ENCODE measurements around the gene EPRS1.
"Not testable (repeated sequence)": the region's sequence is repeated elsewhere in the genome, so short reads cannot be mapped to it uniquely, and the experiment has no call there.

The EPRS1 gene

GRCh38 chr1:220056374-220056773 is 10.1 kb upstream of the EPRS1 start:
- Mint-ChIP-seq H3K27me3 (no peaks in the 10 kb centered on the region), H3K4me3 (no peak overlapping the region), H3K27ac (no peak overlapping the region), H3K4me1 (peaks cover 5% of the 10 kb centered on the region), H3K36me3 (ENCODE audit: low read depth) (peaks cover 3% of the 10 kb centered on the region), H3K9me3 (no peaks in the 10 kb centered on the region)
- no peak for ATAC-seq
- DNase-seq = no peak

GRCh38 chr1:220045356-220046051 is 801 bp downstream of the EPRS1 start:
- ATAC-seq (no peak), DNase-seq (no peak)
- H3K27me3 Mint-ChIP-seq = peaks cover 2% of the 10 kb centered on the region
- no peaks in the 10 kb centered on the region for H3K9me3 Mint-ChIP-seq
- peaks cover 27% of the 10 kb centered on the region for H3K36me3 Mint-ChIP-seq (ENCODE audit: low read depth)
- peak overlapping the region; percentile 97 for H3K27ac Mint-ChIP-seq
- peak overlapping the region; percentile 96 for H3K4me3 Mint-ChIP-seq
- H3K4me1 Mint-ChIP-seq = peaks cover 51% of the 10 kb centered on the region

DNA sequence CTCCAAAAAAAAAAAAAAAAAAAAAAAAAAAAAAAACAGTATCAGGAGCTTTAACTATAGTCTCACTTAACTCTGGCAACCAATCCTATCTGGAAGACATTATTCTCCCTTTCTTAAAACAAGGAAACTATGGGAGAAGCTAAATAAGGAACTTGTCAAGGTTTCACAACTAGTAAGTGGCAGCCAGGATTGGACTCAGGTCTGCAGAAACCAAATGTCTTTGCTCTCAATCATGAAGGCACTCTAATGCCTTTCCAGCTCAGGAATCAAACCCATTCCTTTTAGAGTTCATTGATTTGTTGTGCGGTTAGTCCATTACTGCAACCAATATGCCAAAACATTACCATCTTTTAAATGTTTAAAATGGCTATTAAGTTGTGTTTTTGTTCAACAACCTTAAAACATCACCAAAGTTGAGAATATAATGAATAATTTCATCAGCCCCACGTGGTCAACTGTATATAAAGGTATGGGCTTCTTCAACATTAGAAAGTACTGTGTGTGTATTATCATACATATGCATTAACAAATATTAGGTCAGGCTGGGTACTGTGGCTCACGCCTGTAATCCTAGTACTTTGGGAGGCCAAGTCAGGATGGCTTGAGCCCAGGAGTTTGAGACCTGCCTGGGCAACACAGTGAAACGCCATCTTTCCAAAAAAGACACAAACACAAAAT is 1.5 kb downstream of the EPRS1 start:
- peak overlapping the region; percentile 97 for H3K27ac Mint-ChIP-seq
- no peak for ATAC-seq
- no peaks in the 10 kb centered on the region for H3K9me3 Mint-ChIP-seq
- peaks cover 2% of the 10 kb centered on the region for H3K27me3 Mint-ChIP-seq
- peaks cover 30% of the 10 kb centered on the region for H3K36me3 Mint-ChIP-seq (ENCODE audit: low read depth)
- DNase-seq = no peak
- H3K4me1 Mint-ChIP-seq = peaks cover 55% of the 10 kb centered on the region
- peak overlapping the region; percentile 96 for H3K4me3 Mint-ChIP-seq

DNA sequence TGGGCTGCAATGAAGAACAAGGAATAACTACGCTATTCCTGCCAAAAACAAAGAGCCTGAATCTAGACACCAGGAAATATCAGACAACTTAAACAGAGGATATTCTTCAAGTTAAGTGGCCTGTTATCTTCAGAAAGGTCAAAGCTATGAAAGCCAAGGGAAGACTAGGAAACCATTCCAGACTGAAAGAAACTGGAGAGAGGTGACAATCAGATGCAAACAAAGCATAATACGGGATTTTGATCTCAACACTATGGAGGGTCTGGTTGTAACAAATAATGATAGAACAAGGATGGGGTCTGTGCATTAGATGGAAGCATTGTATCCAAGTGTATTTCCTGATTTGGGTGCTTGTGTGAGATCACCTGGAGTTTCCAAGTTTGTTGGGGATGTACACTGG is 2.7 kb downstream of the EPRS1 start:
- Mint-ChIP-seq H3K9me3 (no peaks in the 10 kb centered on the region), H3K36me3 (ENCODE audit: low read depth) (peaks cover 36% of the 10 kb centered on the region), H3K4me3 (peak overlapping the region; percentile 72), H3K27ac (peak overlapping the region; percentile 79), H3K4me1 (peaks cover 61% of the 10 kb centered on the region), H3K27me3 (peaks cover 2% of the 10 kb centered on the region)
- no peak for DNase-seq
- ATAC-seq = no peak

GRCh38 chr1:220040028-220040596 is 6.2 kb downstream of the EPRS1 start:
- peaks cover 57% of the 10 kb centered on the region for H3K4me1 Mint-ChIP-seq
- DNase-seq (no peak), ATAC-seq (no peak)
- no peak overlapping the region for H3K4me3 Mint-ChIP-seq
- peak overlapping the region; percentile 39 for H3K27ac Mint-ChIP-seq
- H3K36me3 Mint-ChIP-seq (ENCODE audit: low read depth) = peaks cover 45% of the 10 kb centered on the region
- H3K9me3 Mint-ChIP-seq = no peaks in the 10 kb centered on the region
- H3K27me3 Mint-ChIP-seq = no peaks in the 10 kb centered on the region

DNA sequence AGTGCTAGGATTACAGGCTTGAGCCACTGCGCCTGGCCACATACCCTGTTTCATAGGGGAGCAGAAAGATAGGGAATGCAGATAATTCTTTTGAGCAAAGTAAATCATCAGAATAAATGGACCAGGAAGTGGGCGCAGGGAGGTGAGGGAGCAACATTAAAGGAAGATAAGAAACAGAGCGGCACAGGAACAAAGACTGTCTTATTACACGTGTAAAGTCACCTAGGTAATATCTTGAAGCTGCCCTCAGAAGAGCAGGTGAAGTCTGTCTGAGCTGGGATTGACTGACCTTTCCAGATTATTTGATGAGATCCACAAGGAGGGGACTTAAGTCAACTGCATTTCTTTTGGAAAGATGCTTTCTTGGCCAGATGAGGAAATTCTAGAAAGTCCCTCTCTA is 7.7 kb downstream of the EPRS1 start:
- Mint-ChIP-seq H3K4me1 (peaks cover 43% of the 10 kb centered on the region), H3K27ac (peak overlapping the region; percentile 52), H3K27me3 (no peaks in the 10 kb centered on the region), H3K9me3 (no peaks in the 10 kb centered on the region), H3K36me3 (ENCODE audit: low read depth) (peaks cover 51% of the 10 kb centered on the region), H3K4me3 (no peak overlapping the region)
- ATAC-seq (no peak), DNase-seq (no peak)

- H3K4me1 Mint-ChIP-seq = peaks cover 36% of the 10 kb centered on the region
- H3K4me3 Mint-ChIP-seq, H3K27me3 Mint-ChIP-seq, DNase-seq, H3K27ac Mint-ChIP-seq, ATAC-seq, H3K9me3 Mint-ChIP-seq: not testable (repeated sequence)
- peaks cover 53% of the 10 kb centered on the region for H3K36me3 Mint-ChIP-seq (ENCODE audit: low read depth)
Observed at GRCh38 chr1:220037810-220038209, 8.5 kb downstream of the EPRS1 start.

GRCh38 chr1:220032911-220033310 is 13.4 kb downstream of the EPRS1 start:
- no peak overlapping the region for H3K27ac Mint-ChIP-seq
- ATAC-seq (no peak), DNase-seq (no peak)
- no peak overlapping the region for H3K4me3 Mint-ChIP-seq
- peaks cover 11% of the 10 kb centered on the region for H3K4me1 Mint-ChIP-seq
- H3K9me3 Mint-ChIP-seq = no peaks in the 10 kb centered on the region
- H3K36me3 Mint-ChIP-seq (ENCODE audit: low read depth) = peaks cover 68% of the 10 kb centered on the region
- H3K27me3 Mint-ChIP-seq = no peaks in the 10 kb centered on the region

- no peaks in the 10 kb centered on the region for H3K27me3 Mint-ChIP-seq
- ATAC-seq (no peak), DNase-seq (no peak)
- no peak overlapping the region for H3K4me3 Mint-ChIP-seq
- H3K9me3 Mint-ChIP-seq = no peaks in the 10 kb centered on the region
- peaks cover under 1% of the 10 kb centered on the region for H3K4me1 Mint-ChIP-seq
- peak overlapping the region; percentile 11 for H3K27ac Mint-ChIP-seq
- peaks cover 58% of the 10 kb centered on the region for H3K36me3 Mint-ChIP-seq (ENCODE audit: low read depth)
Observed at GRCh38 chr1:220031287-220031686, 15.0 kb downstream of the EPRS1 start.

DNA sequence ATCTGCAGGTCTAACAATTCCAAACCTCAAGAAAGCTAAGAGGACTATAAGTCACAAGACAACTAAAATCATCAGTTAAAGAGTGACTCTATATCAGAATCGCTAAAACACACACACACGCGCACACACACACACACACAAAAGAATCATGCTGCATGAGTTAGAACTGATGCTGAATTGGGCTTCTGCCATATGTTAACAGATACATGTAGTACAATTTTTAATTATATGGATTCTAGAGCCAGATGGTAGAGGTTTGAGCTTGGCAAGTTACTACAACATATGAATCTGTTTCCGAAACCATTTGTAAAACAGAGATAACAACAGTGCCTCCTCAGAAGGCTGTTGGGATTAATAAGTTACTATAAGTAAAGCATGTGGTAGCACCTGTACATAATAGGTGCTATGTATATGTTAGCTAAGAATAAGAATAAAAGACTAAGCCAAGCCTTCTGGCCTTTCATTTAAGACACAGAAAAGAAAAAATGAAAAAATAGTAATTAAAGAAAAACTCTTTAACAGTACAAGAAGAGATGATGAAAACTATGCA is 17.9 kb downstream of the EPRS1 start:
- Mint-ChIP-seq H3K27ac (no peak overlapping the region), H3K36me3 (ENCODE audit: low read depth) (peaks cover 56% of the 10 kb centered on the region), H3K27me3 (no peaks in the 10 kb centered on the region), H3K4me3 (no peak overlapping the region), H3K9me3 (no peaks in the 10 kb centered on the region), H3K4me1 (no peaks in the 10 kb centered on the region)
- ATAC-seq (no peak), DNase-seq (no peak)

DNA sequence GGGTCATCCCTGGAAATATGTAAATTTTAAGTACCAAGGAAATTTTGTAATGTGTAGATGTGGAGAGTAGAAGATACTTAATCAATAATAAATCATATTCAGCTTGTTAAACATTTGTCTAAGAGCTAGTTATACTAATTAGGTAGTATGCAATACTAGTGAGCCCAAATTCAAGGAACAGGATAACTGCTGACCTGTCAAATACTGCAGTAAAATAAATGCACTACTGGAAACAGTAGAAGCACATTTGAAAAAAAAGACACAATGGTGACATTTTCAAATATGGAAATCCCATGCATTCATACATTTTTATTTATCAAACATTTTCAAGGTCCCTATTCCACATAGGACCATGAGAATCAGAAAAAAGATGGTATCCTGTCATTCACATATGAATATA is 27.2 kb downstream of the EPRS1 start:
- DNase-seq (no peak), ATAC-seq (no peak)
- Mint-ChIP-seq H3K27ac (no peak overlapping the region), H3K9me3 (no peaks in the 10 kb centered on the region), H3K36me3 (ENCODE audit: low read depth) (peaks cover 64% of the 10 kb centered on the region), H3K27me3 (no peaks in the 10 kb centered on the region), H3K4me1 (peaks cover 11% of the 10 kb centered on the region), H3K4me3 (no peak overlapping the region)

DNA sequence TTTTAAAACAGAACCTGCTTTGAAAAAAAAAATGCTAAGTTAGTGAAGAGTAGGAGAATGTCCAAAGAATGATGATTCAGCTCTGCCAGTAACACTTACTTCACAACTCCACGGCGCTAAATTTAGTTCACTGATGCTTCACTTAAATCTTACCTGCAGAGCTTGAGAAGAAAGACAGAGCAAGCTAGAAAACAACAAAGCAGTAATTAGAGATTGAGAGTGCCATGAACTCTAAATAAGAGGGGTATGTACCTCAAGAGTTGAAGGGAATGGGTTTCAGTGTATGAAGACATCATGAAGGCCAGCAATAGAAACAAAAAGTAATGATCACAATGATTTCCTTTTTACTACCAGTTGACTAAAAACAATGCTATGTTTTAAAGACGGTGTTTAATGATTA is 32.8 kb downstream of the EPRS1 start:
- Mint-ChIP-seq H3K4me3 (no peak overlapping the region), H3K9me3 (no peaks in the 10 kb centered on the region), H3K36me3 (ENCODE audit: low read depth) (peaks cover 52% of the 10 kb centered on the region), H3K27me3 (no peaks in the 10 kb centered on the region), H3K27ac (no peak overlapping the region), H3K4me1 (peaks cover 23% of the 10 kb centered on the region)
- ATAC-seq (no peak), DNase-seq (no peak)

DNA sequence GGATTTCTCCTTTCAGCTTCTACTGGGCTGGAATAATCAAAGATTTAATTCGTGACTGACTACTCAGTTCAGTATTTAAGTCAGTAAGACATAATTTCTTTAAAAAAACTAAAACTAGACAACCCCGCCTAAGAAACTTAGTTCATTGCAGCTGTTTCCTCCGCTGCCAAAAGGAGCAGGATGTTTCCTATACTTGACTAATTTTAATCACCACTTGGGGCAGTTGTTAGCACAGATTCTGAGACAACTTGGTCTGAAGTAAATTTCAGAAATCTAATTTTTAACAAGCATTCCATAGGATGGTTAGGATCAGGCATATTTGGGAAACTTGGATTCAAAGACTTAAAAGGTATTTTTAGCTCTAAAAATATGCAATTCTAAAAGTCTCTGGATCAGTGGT is 34.0 kb downstream of the EPRS1 start:
- H3K36me3 Mint-ChIP-seq (ENCODE audit: low read depth) = peaks cover 54% of the 10 kb centered on the region
- no peaks in the 10 kb centered on the region for H3K27me3 Mint-ChIP-seq
- H3K9me3 Mint-ChIP-seq = no peaks in the 10 kb centered on the region
- peaks cover 23% of the 10 kb centered on the region for H3K4me1 Mint-ChIP-seq
- DNase-seq = no peak
- H3K27ac Mint-ChIP-seq = no peak overlapping the region
- ATAC-seq = no peak
- H3K4me3 Mint-ChIP-seq = no peak overlapping the region

GRCh38 chr1:220011620-220012019 is 34.7 kb downstream of the EPRS1 start:
- peaks cover 23% of the 10 kb centered on the region for H3K4me1 Mint-ChIP-seq

DNA sequence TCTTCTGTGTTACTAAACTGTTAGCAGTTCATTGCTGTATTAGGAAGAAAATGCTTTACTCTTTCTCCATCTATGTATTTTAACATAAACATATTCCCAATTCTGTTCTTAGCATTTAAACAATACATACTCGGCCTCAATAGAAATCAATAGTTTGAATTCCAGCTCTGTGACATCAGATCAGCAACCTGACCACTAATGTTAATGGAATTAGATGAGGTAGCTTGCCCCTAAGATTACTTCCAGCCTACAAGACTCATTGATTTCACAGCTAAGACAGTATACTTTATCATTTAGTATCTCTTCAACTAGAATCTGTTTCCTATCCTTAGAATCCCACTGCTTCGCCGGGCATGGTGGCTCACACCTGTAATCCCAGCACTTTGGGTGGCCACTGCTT is 38.9 kb downstream of the EPRS1 start:
- H3K36me3 Mint-ChIP-seq (ENCODE audit: low read depth) = peaks cover 56% of the 10 kb centered on the region
- no peak for DNase-seq

More at GRCh38 chr1:220011620-220012019, 34.7 kb downstream of the EPRS1 start:
- no peak for ATAC-seq
- H3K27me3 Mint-ChIP-seq = no peaks in the 10 kb centered on the region
- H3K36me3 Mint-ChIP-seq (ENCODE audit: low read depth) = peaks cover 56% of the 10 kb centered on the region
- H3K4me3 Mint-ChIP-seq = no peak overlapping the region
- no peak overlapping the region for H3K27ac Mint-ChIP-seq
- no peak for DNase-seq
- no peaks in the 10 kb centered on the region for H3K9me3 Mint-ChIP-seq

More for the DNA sequence above, 38.9 kb downstream of the EPRS1 start:
- ATAC-seq = no peak
- H3K4me1 Mint-ChIP-seq = peaks cover 7% of the 10 kb centered on the region
- no peaks in the 10 kb centered on the region for H3K9me3 Mint-ChIP-seq
- H3K4me3 Mint-ChIP-seq = no peak overlapping the region
- no peak overlapping the region for H3K27ac Mint-ChIP-seq
- H3K27me3 Mint-ChIP-seq = no peaks in the 10 kb centered on the region
